Right ventricle myocardium superior (tissue), 1 donor: ENCODE results near the gene FAM219A. TPM values are rescaled to one million over a fixed set of nuclear protein-coding genes. Genes with fewer than 3 reads are reported as not detected.
"Not testable (repeated sequence)": the region's sequence is repeated elsewhere in the genome, so short reads cannot be mapped to it uniquely, and the experiment has no call there.

Experiments
- ATAC-seq: fragments of 200-7000 bp; cut with Tn5 transposase; one replicate; pipeline ENCODE4 v1.9.1; 2020; ENCODE audit warnings: mild to moderate bottlenecking; ENCODE audit not compliant: poor library complexity
- DNase-seq: peaks from one replicate; pipeline ENCODE4 v3.0.0-alpha.2; 2020
- intact Hi-C: fragments of 100-400 bp; cut with DNase I; formaldehyde crosslinking; loops from one replicate; pipeline ENCODE4 v1.11.2; 2022
- total RNA-seq: library from RNA; stranded (reverse); fragmentation: NEBNext Ultra II Directional; extraction: Animal tissue kit (Norgen Biotek cat#: 25700); gene quantifications from one replicate; pipeline ENCODE4 v1.2.1, GENCODE V29; 2021
- donor health status: DM: no; HTN: yes; CAD: no; lungs with severe emphysema.

The FAM219A gene
- total RNA-seq, 1 donor from 2014 or later, result 20.6 TPM

GRCh38 chr9:34371886-34372466, 86.4 kb downstream of the FAM219A start:
- intact Hi-C loops, result loop anchor here (10.0 kb wide), 1 partner anchor 247 kb away; the partner anchor contains the start of gene DCAF12
- ATAC-seq, result no peak
- DNase-seq, result no peak

DNA sequence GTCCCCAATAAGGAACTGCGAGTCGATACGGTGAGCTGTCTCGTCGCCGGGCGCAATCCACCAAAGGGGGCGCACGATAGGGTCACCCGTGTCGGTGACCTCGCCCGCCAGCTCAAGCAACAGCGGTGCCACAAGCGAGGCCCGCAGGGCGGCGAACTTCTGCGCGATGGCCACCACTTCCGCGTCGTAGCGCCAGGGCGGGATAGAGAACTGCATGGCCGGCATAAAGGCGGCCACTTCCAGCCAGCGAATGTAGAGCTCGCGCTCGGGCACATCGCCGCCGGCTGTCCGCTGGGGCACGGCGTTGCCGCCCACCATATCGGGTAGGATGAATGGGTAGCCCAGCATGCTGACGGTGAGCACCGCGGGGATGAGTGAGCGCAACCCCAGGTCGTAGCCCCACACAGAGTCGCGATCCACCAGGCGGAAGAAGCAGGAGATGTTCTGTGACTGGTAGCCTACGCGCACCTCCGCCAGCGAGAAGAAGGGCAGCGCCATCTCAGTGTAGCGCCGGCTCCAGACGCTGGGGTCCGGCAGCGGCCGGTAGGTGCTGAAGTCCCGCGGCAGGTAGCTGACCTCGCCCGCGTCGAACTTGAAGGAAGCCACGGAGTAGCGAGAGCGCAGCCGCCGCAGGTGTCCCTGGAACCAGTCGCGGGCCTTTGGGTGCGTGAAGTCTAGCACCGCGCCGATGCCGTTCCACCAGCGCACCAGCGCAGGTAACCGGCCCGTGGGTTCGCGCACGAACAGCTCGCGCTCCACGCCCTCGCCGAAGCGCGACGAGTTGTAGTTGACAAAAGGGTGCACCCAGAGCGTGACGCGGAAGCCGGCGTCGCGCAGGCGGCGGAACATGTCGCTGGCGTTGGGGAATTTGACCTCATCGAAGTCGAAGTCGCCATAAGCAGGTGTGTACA, 87.1 kb downstream of the FAM219A start:
- intact Hi-C loops, result loop anchor here (10.0 kb wide), 1 partner anchor 246 kb away; the partner anchor contains the start of gene DCAF12
- DNase-seq (no peak), ATAC-seq (no peak)

DNA sequence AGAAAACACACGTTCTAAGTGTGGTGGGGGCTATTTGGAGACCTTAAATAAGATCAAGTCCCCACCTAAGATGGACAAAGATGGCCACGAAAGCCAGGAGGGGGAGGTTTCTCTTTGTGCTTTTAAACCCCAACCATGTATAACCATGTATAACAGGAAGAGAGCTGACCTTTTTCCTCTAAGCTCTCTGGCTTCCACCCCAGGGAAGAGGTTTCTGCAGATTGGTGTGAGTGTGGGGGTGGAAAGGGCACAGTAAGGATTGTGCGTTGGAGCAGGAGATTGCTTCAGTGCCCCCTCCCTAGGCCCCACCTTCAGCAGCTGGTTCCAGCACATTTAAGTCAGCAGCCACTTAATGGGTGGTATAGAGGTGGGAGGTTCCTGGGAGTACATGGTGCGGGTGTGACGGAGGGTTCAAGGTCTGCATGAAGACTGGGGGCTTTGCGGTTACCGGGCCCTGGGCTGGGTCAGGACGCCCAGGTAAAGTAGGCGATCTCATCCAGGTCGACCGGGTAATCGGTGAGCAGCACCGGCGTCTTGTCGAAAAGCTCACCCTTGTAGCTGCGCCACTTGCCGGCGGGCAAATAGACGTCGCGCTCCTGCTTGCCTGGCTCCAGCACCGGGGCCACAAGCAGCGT, 87.9 kb downstream of the FAM219A start:
- intact Hi-C loops, result loop anchor here (10.0 kb wide), 1 partner anchor 246 kb away; the partner anchor contains the start of gene DCAF12
- DNase-seq, result no peak
- ATAC-seq, result no peak

- ATAC-seq (no peak), DNase-seq (no peak)
- intact Hi-C loops, result loop anchor here (10.0 kb wide), 1 partner anchor 245 kb away; the partner anchor contains the start of gene DCAF12
These were observed 88.7 kb downstream of the FAM219A start for GRCh38 chr9:34369636-34370035.

DNA sequence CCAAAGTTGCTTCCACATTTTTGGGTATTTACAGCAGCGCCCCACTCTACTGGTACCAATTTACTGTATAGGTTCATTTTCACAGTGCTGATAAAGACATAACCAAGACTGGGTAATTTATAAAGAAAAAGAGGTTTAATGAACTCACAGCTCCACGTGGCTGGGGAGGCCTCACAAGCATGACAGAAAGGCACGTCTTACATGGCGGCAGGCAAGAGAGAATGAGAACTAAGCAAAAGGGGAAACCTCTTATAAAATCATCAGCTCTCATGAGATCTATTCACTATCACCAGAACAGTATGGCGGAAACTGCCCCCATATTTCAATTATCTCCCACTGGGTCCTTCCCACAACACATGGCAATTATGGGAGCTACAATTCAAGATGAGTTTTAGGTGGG, 89.6 kb downstream of the FAM219A start:
- ATAC-seq, DNase-seq, intact Hi-C loops: not testable (repeated sequence)

- intact Hi-C loops, DNase-seq, ATAC-seq: not testable (repeated sequence)
These were observed 90.5 kb downstream of the FAM219A start for GRCh38 chr9:34367751-34368410.

- ATAC-seq, result no peak
- intact Hi-C loops, result no loop called here
- DNase-seq, result no peak
These were observed 92.0 kb downstream of the FAM219A start for GRCh38 chr9:34366365-34366764.

- DNase-seq, result no peak
- ATAC-seq, result no peak
- intact Hi-C loops, result no loop called here
These were observed 93.1 kb downstream of the FAM219A start for GRCh38 chr9:34365282-34365681.

DNA sequence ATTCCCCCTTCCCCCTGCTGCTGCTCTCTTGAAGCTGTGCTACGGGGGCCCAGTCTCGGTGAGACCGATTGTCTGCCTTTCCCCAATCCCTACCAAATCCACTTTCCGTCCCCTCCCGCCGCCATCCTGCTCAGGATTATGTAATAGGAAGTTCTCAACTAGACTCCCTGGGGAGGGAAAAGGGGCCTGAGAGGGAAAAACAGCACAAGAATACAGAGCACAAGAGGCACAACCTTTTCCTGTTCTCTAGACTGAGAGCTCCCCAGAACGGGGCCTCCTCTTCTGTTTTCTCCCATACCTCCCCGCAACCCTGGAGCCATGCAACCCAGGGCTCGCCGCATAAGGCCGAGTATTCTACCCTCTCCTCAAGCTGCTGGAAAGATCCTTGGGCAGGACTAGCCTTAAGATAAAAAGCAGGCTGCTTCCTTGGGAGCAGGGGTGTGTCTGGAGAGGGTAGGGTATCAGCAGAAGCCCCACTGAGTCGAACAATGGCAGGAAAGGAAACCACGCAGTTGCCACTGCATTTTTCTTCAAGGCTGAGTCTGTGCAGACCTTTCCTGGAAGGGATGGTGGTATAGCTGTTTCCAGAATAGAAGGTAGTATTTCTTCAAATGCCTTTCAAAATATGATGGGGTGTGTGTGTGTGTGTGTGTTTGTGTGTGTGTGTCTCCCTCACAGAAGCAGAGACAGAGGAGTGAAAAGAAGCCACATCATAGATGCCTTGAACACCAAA, 94.6 kb downstream of the FAM219A start:
- intact Hi-C loops, result no loop called here
- ATAC-seq (peak; percentile 83), DNase-seq (peak; percentile 60)

DNA sequence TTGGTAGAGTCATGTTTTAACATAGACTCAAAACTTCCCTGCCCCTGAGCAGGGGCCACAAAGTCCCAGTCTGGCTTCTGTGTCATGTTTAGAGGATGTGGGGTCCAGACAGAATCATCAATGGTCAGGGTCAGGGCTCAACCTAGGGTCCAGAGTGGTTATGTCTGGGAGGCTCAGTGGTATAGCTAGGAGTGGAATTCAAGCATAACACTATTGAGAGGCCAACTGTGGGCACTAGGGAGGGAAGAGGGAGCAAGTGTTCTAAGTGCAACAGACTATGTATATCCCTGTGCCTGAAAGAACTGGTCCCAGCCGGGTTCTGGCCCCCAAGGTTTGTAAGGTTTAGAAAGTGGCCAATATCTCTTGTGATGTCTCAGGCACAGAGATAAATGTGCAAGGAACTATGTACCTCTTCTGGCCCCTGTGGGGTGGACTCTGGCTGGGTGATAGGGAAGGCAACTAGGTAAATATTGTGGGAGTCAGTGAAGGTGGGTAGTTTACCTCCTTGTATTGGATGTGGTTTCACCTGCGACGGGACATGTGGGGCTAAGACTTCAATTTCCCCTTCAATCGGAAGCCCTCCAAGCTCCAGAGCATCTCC, 95.7 kb downstream of the FAM219A start:
- intact Hi-C loops, result no loop called here

DNA sequence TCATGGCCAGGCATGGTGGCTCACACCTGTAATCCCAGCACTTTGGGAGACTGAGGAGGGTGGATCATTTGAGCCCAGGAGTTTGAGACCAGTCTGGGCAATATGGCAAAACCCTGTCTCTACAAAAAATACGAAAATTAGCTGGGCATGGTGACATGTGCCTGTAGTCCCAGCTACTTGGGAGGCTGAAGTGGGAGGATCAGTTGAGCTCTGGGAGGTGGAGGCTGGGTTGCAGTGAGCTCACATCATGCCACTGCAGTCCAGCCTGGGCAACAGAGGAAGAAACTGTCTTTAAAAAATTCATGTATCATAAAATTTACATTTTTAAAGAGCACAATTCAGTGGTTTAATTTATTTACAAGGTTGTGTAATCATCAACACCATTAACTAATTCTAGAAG, 105.4 kb downstream of the FAM219A start:
- DNase-seq, intact Hi-C loops, ATAC-seq: not testable (repeated sequence)

More for the DNA sequence above, 95.7 kb downstream of the FAM219A start:
- DNase-seq, result no peak
- ATAC-seq, result no peak

- ATAC-seq, intact Hi-C loops, DNase-seq: not testable (repeated sequence)
These were observed 106.2 kb downstream of the FAM219A start for GRCh38 chr9:34352122-34352652.

- intact Hi-C loops, result no loop called here
- ATAC-seq (no peak), DNase-seq (no peak)
These were observed 109.0 kb downstream of the FAM219A start for GRCh38 chr9:34349324-34349723.

Other genes starting within 250 kb of the FAM219A start
- 0.56 TPM for gene KIF24, start 129.3 kb downstream of the FAM219A start, total RNA-seq
- gene NUDT2, start 129.0 kb downstream of the FAM219A start, total RNA-seq, result 17.7 TPM
- gene MYORG, start 81.7 kb downstream of the FAM219A start, total RNA-seq, result 8.1 TPM
- gene DNAI1, start 235 bp upstream of the FAM219A start, total RNA-seq, result not detected
- 0.48 TPM for gene ENHO, start 64.4 kb upstream of the FAM219A start, total RNA-seq
- 7.8 TPM for gene CNTFR, start 131.2 kb upstream of the FAM219A start, total RNA-seq
- 43.4 TPM for gene RPP25L, start 153.5 kb upstream of the FAM219A start, total RNA-seq
- 129 TPM for gene DCTN3, start 161.9 kb upstream of the FAM219A start, total RNA-seq
- not detected for gene ARID3C, start 170.5 kb upstream of the FAM219A start, total RNA-seq
- 22.2 TPM for gene SIGMAR1, start 179.2 kb upstream of the FAM219A start, total RNA-seq
- 53.8 TPM for gene GALT, start 188.1 kb upstream of the FAM219A start, total RNA-seq
- gene IL11RA, start 193.6 kb upstream of the FAM219A start, total RNA-seq, result 48.8 TPM
- not detected for gene CCL27, start 204.1 kb upstream of the FAM219A start, total RNA-seq
- gene CCL19, start 232.7 kb upstream of the FAM219A start, total RNA-seq, result 0.70 TPM